GM21825 (cell line): Measurements from ENCODE around the gene PLSCR1.

Experiments used
- ATAC-seq: cut with Tn5 transposase; IDR thresholded peaks from one replicate; pipeline ENCODE4 v1.9.1; 2021; ENCODE audit warnings: mild to moderate bottlenecking, moderate library complexity; ENCODE audit not compliant: unreplicated experiment

The PLSCR1 gene, protein sequence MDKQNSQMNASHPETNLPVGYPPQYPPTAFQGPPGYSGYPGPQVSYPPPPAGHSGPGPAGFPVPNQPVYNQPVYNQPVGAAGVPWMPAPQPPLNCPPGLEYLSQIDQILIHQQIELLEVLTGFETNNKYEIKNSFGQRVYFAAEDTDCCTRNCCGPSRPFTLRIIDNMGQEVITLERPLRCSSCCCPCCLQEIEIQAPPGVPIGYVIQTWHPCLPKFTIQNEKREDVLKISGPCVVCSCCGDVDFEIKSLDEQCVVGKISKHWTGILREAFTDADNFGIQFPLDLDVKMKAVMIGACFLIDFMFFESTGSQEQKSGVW

GRCh38 chr3:146544002-146544928 is at the start of gene PLSCR1:
Gene PLSCR1, minus strand, starts transcription at chr3:146544607. Its CDS starts 8,055 bp downstream, at chr3:146536552.
- ATAC-seq = peak; percentile 90

- no peak for ATAC-seq
Observed at GRCh38 chr3:146593776-146594175, 49.4 kb upstream of the PLSCR1 start.

DNA sequence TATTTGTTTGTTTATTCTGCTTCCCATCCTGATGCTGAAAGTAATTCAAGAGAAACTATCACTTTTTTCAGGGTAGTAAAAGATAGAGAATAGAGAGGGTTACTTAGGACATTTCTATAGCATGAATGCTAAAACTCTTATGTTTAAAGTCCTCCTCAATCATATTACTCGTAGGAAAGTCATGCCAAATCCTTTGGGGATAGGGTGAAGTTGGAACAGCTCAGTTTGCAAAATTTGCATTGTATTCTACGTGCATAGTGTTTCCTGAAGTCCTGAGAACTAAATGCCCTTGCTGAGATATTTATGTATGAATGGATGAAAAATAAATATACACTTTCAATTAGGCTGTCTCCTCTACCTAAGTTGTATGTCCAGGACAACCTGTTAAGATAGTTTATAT is 46.1 kb upstream of the PLSCR1 start:
- no peak for ATAC-seq

DNA sequence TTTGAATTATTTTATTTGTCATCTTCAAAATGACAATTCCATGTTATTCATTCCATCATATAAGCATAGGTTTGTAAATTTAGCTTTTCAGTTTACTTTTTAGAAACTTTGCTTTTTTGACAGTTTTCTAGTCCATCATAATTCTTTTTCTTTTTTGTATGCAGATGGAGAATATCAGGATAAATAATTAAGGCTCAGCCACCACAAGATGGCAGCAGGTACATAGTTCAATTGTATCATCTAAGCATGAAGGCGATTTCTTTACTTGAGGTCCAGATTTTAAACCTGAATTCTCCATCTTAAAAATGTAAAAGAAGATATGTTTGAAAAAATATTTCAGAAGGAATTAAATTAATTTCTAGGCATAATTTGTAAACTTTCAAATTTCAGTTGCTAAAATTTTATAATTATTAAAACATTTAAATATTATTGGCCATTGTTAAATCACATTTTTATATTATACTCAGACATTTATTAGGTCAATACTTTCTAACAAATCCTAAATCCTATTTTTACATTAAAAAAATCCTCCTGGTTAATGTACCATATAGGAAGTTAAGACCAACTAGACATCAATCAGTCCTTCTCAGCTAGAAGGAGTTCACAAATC is 45.6 kb upstream of the PLSCR1 start:
- ATAC-seq = no peak

- ATAC-seq = no peak
Observed at GRCh38 chr3:146585156-146585555, 40.7 kb upstream of the PLSCR1 start.

- no peak for ATAC-seq
Observed at GRCh38 chr3:146581951-146582467, 37.6 kb upstream of the PLSCR1 start.

- no peak for ATAC-seq
Observed at GRCh38 chr3:146581080-146581601, 36.7 kb upstream of the PLSCR1 start.

DNA sequence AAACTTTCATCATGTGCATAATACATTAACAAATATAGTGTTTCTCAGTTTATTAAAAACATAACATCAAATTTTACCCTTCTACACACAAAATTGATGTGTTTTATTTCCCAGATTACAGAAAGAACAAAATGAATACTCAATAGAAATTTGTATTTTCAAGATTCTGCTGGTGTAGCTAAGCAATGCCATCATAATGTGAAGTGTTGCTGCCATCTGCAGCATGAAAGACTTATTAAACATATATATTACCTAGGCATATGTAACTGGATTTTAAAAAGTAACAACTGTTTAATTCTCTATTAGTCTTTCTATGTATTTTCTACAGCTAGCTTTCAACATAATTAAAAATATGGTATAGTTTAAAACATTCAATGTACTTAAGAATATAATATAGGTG is 33.3 kb upstream of the PLSCR1 start:
- ATAC-seq = no peak

GRCh38 chr3:146575636-146576035 is 31.2 kb upstream of the PLSCR1 start:
- ATAC-seq = no peak

GRCh38 chr3:146574173-146574572 is 29.8 kb upstream of the PLSCR1 start:
- no peak for ATAC-seq

DNA sequence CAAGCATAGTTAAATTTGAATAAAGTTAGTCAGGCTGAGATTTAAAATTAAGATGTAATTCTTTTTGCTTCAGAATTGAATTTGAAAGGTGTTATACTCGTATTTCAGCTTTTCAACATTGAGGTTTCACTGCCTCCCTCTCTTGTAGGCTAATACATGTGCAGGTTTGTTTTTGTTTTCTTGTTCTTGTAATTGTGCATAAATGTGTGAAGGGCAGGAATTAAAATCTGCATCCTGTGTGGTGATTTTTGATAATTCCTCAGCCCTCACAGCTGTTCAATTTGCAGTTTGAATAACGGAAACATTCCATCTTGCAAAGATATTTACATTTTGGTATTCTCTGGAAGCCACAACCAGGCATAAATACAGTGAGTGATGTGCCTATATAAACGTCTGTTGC is 24.9 kb upstream of the PLSCR1 start:
- no peak for ATAC-seq

DNA sequence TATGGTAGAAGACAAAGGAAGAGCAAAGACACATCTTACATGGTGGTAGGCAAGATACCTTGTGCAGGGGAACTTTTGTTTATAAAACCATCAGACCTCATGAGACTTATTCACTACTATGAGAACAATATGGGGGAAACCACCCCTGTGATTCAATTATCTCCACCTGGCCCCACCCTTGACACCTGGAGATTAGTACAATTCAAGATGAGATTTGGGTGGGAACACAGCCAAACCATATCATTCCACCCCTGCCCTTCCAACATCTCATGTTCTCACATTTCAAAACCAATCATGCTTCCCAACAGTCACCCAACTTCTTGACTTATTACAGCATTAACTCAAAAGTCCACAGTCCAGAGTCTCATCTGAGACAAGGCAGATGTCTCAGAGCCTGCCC is 21.7 kb upstream of the PLSCR1 start:
- ATAC-seq = no peak

- no peak for ATAC-seq
Observed at GRCh38 chr3:146561879-146562278, 17.5 kb upstream of the PLSCR1 start.

DNA sequence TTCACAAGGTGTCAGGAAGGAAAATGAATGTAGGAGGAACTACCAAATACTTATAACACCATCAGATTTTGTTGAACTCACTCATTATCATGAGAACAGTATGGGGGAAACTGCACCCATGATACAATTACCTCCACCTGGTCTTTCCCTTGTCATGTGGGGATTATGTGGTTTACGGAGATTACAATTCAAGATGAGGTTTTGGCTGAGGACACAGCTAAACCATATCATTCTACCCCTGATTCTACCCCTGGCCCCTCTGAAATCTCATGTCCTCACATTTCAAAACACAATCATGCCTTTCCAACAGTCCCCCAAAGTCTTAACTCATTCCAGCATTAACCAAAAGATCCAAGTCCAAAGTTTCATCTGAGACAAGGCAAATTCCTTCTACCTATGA is 17.1 kb upstream of the PLSCR1 start:
- ATAC-seq = no peak

DNA sequence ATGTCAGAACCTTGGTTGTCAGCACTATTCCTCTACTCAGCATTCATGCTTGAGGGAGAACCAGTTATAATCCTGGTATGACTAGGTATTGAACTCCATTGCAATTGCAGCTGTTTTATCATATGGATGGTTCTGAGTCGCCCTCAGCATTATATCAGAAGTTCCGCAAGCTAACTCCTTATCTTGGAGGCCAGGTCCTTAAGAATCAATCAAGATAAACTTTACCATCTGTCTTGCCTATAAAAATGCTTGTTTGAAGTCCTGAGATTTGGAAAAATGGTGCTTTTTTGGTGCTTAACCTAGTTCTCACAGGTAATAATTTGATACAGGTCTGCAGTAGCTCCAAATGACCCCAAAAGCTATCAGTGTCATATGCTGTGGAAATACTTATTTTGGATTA is 16.3 kb upstream of the PLSCR1 start:
- no peak for ATAC-seq

DNA sequence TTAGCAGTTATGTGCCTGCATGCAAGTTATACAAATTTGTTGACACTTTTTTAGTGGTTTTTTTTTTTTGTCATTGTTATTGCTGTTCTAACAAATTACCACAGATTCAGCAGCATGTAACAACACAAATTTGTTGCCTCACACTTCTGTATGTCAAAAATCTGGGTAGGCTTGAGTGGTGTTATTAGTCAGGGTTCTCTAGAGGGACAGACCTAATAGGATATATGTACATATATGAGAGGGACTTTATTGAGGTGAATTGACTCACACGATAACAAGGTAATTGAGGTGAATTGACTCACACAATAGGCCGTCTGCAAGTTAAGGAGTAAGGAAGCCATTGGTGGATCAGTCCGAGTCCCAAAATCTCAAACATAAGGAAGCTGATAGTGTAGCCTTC is 15.0 kb upstream of the PLSCR1 start:
- ATAC-seq = no peak

GRCh38 chr3:146558781-146559180 is 14.4 kb upstream of the PLSCR1 start:
- no peak for ATAC-seq

- no peak for ATAC-seq
Observed at GRCh38 chr3:146557745-146558144, 13.3 kb upstream of the PLSCR1 start.

- ATAC-seq = no peak
Observed at GRCh38 chr3:146555311-146555710, 10.9 kb upstream of the PLSCR1 start.

DNA sequence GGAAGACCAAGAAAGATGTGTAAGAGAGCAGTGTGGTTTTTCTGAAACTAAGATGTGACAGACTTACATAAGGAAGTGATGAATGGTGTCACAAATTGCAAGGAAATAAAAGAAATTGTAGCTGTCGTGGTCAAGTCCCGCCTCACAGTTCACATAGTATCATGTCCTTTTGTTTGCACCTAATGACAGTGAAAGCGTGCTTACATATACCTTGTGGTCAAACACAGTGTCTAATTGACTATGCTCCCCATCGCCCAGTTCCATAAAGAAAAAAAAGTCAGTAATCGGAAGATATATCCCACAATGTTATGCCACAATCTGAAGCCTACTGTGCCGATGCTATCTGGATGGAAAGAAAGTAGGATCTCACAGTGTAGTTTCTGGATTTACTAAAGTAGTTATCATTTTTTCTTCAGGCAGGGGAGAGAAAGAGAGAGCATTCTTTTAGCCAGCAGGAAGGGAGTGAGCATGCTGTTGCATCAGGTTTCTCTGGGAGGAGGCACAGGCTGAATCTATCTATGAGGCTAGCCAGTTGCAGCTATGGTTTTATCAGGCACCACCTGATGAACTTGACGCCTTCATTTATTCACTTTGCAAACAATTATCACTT is 9.8 kb upstream of the PLSCR1 start:
- ATAC-seq = no peak
